NOMO-1 treated with DMSO at 0.1 percent for 48 hours (cell line): ENCODE measurements around the gene CYFIP1.

Source experiments
- DNase-seq: peaks from one replicate; lab custom pipeline; 2025; ENCODE audit not compliant: unreplicated experiment; lab: John Stamatoyannopoulos, UW

Gene CYFIP1

DNA sequence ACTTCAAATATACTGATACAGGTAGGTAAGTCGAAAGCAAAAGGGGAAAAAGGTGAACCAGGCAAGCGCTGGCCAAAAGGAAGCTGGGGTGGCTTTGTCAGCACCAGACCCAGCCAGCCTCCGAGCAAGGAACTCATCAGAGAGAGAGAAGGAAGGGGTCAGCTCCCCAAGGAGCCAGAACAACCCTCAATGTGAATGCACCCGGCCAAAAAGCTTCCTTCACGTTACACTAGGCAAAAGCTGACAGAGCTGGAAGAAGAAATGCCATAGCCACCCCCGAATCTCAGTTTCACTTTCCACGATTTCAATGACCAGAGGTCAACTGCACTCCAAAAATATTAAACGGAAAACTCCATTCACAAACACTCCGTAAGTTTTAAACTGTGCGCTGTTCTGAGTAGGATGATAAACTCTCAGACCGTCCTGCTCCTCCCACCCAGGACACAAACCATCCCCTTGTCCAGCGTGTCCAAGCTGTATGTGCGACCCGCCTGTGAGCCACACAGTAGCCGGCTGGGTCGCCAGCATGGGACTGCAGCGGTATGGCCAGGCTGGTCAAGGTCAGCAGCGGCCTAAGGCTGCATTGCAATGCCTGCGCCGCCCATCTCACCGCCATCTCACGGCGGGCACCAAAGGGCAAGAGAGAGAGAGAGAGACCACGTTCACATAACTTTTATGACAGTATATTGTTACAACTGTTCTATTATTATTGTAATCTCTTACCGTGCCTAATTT lies 29.7 kb downstream of the CYFIP1 start:
- no peak for DNase-seq

DNA sequence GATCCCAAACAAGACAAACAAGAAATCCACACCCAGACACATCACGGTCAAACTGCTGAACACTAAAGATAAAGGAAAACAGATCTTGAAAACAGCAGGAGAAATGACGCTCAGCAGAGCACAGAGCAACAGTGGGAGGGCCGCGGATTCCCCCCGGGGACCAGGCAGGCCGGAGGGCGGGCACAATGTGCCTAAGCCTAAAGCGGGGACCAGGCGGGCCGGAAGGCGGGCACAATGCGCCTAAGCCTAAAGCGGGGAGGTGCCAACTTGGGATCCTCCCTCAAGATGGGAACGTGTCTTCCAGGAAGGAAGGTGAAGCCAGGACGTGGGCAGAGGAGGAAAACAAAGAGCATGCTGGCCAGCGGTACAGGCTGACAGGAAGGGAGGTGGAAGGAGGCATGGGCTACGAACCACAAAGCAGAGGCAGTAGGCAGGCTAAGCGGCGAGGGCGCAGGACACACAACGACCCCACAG lies 31.1 kb downstream of the CYFIP1 start:
- no peak for DNase-seq

DNA sequence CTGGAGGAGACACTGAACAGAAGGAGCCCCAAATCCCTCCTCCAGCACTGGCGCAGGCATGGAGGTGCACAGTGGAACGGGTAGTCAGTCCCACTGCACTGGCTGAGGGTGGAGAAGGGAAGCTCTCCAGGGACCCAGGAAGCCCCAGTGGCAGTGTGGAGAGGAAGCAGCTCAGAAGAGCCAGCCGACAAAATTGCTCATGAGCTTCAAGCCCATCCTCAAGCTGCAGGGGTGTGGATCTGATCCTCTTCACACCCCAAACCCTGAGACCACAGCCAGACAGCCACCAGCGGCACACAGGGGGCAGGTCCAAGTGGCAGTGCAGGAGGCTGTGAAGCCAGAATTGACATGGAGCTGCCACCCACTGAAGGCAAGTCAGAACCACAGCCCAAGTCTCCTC lies 32.1 kb downstream of the CYFIP1 start:
- no peak for DNase-seq

DNA sequence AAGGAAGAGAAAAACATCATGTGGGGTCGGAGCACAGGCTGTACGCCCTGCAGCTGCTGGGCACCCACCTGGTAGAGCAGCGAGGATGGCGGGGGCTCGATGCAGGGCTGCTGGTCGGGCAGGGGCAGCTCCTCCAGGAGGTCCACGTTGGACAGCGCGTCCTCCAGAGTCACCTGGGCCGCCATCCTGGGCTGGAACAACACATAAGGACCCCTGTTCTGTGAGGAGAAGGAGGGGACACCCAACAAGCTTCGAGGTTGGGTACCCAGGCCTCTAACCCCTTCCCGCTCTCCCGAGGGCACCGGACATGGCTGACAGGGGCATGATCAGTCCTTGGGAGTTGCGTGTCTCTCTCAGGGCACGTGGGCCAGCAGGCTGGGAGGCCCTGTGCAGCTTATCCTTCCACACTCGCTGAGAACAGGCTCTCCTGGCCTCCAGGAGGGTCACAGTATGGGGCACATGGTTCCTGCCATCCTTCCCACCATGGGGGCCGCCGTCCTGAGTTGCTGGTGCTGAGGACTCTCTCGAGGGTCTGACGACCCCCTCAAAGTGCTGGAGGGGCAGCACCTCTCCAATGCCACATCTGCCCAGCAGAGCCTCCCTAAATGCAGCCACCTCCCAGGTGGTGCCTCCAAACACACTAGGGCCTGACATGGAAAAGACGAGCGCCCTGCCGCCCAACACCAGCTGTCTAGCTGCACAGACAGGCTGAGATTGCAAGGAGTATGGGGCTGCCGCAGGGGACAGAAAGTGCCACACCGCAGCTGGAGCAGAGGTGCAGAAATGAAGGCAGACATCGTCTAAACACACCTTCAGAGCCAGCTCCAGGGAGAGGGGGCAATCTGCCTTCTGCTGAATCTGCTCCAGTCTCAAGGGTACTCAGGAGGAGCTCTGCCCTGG lies 32.8 kb downstream of the CYFIP1 start:
- DNase-seq = no peak

DNA sequence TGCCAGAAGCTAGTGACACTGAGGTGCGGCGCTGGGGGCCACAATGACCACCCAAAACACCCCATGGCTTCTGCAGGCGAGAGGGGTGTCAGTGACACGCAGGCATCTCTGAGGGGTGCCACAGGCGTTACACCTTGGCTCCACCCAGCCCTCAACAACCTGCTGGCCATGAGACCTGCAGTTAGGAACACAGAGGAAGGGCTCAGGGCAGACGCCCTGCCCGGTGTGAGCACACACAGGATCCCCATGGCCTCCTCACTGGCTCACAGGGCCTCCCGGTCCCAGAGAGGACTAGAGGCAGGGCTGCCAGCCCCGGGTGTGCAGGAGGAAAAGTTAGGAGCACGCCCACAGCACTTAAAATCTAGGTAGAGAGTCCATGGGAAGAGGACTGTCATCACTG lies 35.1 kb downstream of the CYFIP1 start:
- no peak for DNase-seq

DNA sequence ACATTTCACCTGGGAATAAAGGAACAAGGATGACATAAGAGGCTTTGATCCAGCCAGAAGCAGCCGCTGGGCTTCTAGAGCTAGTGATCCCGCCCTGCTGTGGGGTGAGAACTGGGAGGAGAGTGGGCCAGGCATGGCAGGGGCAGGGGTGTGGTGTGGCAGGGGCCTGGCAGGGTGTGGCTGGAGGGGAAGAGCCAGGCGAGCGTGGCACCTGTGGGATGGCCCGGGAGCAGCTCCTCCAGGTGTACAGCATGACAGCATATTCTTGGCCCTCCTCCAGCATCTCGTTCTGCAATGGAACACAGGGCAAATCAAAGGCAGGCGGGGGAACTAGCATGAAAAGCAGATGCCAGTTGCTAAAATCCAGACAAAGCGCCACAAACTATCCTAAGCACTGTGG lies 35.5 kb downstream of the CYFIP1 start:
- DNase-seq = no peak

DNA sequence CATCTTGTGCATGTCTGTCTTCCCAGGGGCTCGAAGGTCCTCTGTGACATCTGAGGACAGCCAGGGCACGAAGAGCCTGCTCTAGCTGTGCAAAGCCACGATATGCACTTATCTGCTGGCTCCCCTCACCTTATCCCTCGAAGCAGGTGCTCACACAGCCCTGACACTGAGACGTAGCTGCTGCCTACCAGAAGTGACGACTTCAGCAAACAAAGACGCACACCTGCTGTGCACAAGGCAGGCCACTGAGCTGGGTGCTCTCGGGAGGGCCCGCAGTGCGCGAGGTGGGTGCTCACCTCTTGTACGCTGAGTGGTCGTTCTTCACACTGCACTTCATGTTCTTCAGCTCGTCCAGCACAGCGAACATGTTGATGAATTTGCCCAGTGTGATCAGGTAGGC lies 37.3 kb downstream of the CYFIP1 start:
- DNase-seq = no peak

DNA sequence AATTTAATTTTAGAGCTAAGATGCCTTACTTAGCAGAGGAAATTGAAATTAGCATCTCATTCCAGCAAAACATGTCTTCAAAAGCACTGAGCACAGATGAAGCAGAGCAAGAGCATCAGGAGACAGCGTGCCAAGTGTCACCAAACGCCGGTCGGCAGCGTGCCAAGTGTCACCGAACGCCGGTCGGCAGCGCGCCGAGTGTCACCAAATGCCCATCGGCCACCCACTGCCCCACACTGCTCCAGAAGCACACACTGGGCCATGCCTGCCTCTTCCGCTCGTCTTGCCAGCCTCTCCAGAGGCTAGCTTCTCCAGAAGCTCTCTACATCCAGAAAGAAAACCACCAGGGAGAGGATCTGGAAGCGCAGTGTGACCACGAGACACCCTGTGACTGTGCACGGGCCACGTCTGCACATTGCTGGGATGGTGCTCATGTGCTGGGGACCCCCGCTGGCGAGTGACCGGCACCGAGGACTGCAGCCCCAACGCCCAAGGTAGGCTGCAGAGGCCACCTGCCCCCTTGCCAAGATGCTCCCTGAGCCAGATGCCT lies 37.8 kb downstream of the CYFIP1 start:
- DNase-seq = no peak

DNA sequence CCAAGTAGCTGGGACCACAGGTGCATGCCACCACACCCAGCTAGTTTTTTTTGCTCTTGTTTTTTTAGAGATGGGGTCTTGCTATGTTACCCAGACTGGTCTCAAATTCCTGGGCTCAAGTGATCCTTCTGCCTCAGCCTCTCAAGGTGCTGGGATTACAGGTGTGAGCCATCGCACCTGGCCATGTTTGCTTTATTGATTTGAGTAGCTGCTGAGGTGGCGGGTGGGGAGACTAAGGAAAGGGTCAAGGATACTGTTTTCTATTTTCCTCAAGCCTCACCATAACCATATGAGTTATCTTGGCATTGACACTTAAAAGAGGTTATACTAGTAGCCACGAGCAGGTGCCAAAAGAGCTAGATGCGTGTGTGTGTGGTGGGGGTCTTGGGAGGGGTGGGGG lies 39.0 kb downstream of the CYFIP1 start:
- no peak for DNase-seq

DNA sequence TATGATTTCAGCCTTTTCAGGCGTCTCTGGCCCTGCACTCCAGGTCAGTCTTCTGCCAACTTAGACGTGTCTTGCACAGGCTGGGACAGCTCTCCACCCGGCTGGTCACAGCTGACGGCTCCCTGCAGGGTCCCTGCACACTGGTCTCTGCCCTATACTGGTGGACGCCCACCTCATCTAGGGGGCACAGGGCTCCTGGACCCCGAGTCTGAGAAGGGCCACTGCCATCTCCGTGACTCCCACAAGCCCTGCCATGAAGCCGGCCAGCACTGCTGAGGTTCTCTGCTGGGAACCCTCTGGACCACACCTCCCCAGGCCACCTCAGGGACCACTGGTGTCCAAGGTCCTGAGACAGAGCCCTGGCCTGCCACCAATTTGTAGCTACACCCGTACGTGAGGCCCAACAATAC lies 40.5 kb downstream of the CYFIP1 start:
- no peak for DNase-seq

DNA sequence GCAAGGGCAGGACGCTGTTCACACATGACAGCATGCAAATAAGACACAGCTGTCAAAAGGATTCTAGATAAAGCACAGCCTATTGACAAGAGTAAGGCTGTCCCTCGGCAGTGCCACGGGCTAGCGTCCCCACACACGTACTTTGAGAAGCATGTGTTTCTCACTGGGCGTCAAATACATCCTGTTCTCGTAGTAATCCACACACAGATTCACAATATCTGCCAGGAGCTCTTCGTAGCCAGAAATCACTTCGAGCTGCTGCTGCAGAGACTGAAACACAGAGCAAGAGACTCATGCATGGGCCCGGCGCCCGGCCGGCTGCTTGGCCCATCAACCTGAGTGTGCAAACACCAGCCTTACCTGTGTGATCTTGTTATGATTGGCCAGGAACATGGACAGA lies 41.1 kb downstream of the CYFIP1 start:
- no peak for DNase-seq

DNA sequence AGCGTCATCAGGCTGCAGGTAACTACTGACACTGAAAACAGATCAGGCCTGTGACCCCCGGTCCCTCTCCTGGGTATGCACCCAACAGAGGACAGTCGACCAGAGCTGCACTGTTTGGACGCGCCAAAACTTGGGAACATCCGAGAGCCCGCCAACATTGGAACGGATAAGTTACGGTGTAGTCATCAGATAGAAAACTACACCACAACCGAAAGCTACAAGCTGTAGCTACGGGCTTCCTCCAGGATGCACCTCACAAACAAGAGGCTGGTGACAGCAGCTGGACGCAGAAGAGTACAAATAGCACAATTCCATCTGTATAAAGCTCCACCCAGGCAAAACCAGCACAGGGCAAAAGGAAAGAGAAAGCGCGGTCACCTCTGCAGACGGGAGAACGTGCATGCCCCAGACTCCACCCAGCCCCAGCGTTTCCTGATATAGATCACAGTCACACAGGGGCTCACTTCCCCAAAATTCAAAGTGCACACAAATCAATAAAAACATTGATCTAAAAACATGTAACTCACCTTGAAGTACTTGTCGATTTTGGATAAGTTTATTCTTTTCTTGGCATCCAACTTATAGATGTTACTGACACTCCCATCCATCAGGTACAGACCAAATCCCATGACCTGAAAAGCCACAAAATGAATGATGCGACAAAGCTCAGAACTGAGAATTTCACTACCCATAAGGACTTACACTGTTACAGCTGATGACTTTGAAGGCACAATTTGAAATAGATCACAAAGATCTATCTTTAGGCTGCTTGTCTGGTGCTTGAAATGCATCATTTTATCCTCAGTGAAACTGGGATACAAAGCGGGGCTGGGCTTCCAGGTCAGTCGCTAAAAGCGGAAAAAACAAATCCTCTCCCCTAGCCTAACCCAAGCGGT lies 43.3 kb downstream of the CYFIP1 start:
- DNase-seq = peak; percentile 62

DNA sequence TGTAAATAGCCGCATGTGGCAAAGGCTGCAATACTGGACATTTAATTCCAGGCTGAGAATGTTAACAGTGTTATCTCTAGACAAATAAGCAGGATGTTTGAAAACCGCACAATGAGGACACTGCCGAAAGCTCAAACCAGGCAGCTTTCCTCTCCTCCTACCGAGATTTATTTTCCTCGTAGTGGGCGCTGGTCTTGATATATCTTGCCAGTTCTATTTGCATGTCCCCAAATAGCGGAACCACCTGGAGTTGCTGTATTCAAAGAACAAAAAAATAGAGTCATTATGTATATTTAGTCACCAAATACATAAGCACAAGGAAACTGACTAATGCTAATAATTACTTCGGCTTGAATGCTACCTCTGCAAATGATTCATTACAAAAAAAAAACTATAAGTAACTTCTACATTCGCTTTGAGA lies 46.5 kb downstream of the CYFIP1 start:
- no peak for DNase-seq

DNA sequence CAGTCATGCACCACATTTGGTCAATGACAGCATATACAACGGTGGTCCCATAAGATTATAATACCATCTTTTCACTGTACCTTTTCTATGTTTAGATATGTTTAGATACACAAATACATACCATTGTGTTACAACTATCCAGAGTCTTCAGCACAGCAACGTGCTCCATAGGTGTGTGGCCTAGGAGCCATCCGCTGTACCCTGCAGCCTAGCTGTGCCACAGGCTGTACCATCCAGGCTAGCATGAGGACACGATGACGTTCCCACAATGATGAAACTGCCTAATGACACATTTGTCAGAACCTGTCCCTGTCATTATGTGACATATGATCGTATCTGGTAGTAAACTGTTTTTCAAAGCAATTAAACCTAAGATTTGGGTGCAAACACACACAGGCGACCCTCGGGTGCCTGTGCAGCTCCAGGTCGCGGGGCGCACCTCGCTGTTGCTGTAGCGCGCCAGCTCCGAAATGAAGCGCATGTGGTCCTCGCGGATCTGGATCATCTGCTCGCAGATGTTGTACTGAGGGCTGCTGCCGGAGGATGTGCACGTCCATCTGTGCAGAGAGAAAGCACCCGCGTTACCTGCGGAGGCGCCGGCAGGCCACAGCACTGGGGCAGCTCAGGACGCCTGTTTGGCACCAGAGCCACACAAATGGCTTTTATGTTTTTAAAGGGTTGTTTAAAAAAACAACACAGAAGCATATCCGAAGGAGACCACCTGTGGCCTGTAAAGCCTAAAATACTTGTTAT lies 48.2 kb downstream of the CYFIP1 start:
- DNase-seq = no peak

DNA sequence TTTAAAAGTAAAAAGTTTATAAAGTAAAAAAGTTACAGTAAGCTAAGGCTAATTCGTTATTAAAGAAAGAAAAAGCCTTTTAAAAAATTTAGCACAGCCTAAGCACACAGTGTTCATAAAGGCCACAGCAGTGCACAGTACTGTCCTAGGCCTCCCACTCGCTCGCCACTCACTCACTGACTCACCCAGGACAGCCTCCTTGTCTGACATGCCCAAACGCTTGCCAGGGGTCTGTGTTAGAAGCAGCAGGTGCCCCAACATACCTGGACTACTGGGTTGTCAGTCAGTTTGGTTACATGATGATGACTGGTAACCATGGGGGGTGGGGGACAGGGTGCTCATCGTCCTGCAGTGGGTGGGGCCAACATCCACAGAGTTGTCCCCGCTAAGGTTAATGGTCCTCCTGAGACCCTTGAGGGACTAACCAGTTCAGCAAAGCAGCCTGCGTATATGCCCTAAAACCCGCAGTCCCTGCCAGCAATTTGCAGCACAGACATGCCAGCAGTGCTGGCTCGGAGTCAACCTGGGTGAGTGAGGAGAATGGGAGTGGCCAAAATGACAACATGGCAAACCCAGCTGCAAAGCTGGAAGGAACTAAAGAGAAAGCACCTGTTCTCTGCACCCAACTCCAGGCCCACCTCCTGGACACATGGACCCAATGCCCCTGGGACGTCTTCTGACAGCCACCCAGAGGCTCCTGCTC lies 49.2 kb downstream of the CYFIP1 start:
- DNase-seq = no peak

DNA sequence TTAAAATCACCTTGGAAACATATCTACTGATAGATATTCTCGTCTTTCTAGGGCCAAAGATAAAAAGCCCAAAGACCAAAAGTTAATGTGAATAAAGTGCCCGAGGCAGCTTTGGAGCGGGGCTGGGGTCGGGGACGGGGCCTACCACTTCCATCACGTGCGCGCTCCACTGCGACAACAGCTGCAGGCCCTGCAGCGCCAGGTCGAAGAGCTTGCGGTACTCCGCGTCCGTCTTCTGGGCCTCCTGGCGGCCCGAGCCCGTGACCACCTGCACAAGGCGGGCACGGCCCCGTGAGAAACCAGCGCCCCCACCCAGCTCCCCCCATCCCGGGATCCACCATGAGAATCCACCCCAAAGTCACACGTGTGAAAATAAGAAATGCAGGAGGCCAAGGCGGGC lies 52.4 kb downstream of the CYFIP1 start:
- no peak for DNase-seq

DNA sequence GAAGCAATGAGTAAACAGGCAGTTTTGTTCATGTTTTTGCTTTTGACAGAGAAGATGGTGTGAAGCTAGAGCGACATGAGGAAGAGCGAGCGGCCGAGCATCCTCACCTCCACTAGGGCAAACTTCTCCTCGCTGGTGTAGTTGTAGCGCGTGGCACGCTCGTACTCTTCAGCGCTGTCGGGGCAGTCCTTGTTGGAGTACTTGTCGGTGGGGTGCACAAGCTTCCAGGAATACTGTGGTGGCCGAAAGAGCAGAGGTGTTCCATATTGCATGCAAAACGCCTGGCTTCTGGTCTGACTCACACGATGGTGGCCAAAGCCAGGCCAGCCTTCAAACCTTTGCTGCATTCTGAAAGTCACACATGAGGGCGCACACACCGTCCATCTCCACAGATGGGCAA lies 54.3 kb downstream of the CYFIP1 start:
- no peak for DNase-seq

DNA sequence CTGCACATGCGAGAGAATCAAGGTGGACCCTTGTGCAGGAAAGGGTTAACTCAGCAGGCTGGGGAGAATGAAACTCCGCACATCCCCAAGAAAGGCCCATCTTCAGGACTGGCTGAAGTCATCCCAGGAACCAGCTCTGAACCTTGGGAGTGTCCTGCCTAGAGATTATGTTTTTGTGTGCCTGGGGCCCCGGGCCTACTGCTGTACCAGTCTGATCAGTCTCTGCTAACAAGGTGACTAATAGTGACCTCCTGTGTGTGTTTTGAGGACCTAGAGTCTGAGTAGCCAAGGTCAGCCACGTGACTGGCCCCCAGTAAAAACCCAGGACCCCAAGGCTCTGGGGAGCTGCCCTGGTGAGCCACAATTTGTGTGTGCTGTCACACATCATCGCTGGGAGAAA lies 58.2 kb downstream of the CYFIP1 start:
- DNase-seq = no peak

DNA sequence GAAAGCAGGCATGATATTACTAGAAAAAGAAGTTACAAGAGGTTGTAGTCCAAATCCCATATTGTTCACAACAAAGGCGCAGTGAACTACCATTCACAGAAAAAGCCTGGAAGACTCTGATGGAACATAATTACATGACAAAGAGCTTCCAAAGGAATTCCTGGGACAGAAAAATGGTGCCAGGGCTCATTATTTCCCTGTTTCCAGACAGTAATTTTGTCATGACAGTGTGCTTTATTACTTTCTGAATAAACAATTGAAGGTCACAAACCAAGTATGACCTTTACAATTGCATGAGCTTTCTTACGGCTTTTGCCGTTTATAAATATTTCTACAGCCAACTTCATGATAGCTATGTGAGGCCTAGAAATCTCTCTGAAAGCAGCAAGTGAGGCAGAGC lies 61.0 kb downstream of the CYFIP1 start:
- DNase-seq = no peak
